Measurements from ENCODE around the gene CPXM2. TPM values are rescaled to one million over a fixed set of nuclear protein-coding genes. Genes with fewer than 3 reads are reported as not detected.

Gene CPXM2
- polyA plus RNA-seq, 3 donors, result not detected

GRCh38 chr10:123784646-123785045, 107.0 kb downstream of the CPXM2 start:
- Mint-ChIP-seq H3K36me3 (no peaks in the 10 kb centered on the region), H3K4me1 (no peaks in the 10 kb centered on the region), H3K27ac (no peak overlapping the region), H3K9me3 (peaks cover 1 to 13% (median 7%) of the 10 kb centered on the region in 7 donors), H3K27me3 (ENCODE audit: low read depth in 3 of 3) (peaks cover 16 to 28% (median 21%) of the 10 kb centered on the region in 3 donors), H3K4me3 (no peak overlapping the region)
- Histone ChIP-seq H3K79me2 (ENCODE audit: insufficient read depth, low read length) (no peaks in the 10 kb centered on the region), H3K4me1 (ENCODE audit: control insufficient read depth in 1 of 2, insufficient read depth in 2 of 2, low read length in 2 of 2) (no peaks in the 10 kb centered on the region), H4K20me1 (ENCODE audit: insufficient read depth, low read length) (no peaks in the 10 kb centered on the region), H3K27ac (ENCODE audit: low read depth in 1 of 2, low read length in 2 of 2) (no peak overlapping the region), H3K36me3 (replicated peaks in 1 of 2; ENCODE audit: control insufficient read depth in 1 of 2, insufficient read depth in 2 of 2, low read length in 2 of 2) (no peaks in the 10 kb centered on the region), H2AFZ (ENCODE audit: insufficient read depth, low read depth, low read length, poor library complexity, severe bottlenecking) (no peak overlapping the region), H3K4me2 (replicated peaks; ENCODE audit: extremely low read depth, low read length, poor library complexity, severe bottlenecking) (no peak overlapping the region), H3K9ac (ENCODE audit: insufficient read depth, low read length, poor library complexity, severe bottlenecking) (no peak overlapping the region), H3K4me3 (replicated peaks in 1 of 3; ENCODE audit: low read depth in 2 of 3, low read length in 3 of 3) (no peak overlapping the region), H3K27me3 (ENCODE audit: control insufficient read depth in 2 of 2, insufficient read depth in 2 of 2, low read length in 2 of 2) (peaks cover 5 to 9% of the 10 kb centered on the region in 2 donors), H3K9me3 (replicated peaks in 1 of 2; ENCODE audit: control insufficient read depth in 1 of 2, insufficient read depth in 1 of 2, low read length in 2 of 2) (peaks cover 0 to 6% of the 10 kb centered on the region in 2 donors)
- WGBS (ENCODE audit: insufficient coverage), result 78% methylated on average over 3 of the region's 7 CpGs
- TF ChIP-seq CTCF (IDR thresholded peaks at IDR 0.05), result no peak
- intact Hi-C loops (cut with micrococcal nuclease), result no loop called here
- no peak for DNase-seq

GRCh38 chr10:123784216-123784615, 107.4 kb downstream of the CPXM2 start:
- peaks cover 15 to 32% (median 20%) of the 10 kb centered on the region in 3 donors for H3K27me3 Mint-ChIP-seq (ENCODE audit: low read depth in 3 of 3)

More at GRCh38 chr10:123784216-123784615, 107.4 kb downstream of the CPXM2 start:
- 78% methylated on average over 2 of the region's 3 CpGs for WGBS (ENCODE audit: insufficient coverage)
- no peak overlapping the region for H3K4me3 Mint-ChIP-seq
- Histone ChIP-seq H3K4me1 (ENCODE audit: control insufficient read depth in 1 of 2, insufficient read depth in 2 of 2, low read length in 2 of 2) (no peaks in the 10 kb centered on the region), H3K4me2 (replicated peaks; ENCODE audit: extremely low read depth, low read length, poor library complexity, severe bottlenecking) (no peak overlapping the region), H3K79me2 (ENCODE audit: insufficient read depth, low read length) (no peaks in the 10 kb centered on the region), H4K20me1 (ENCODE audit: insufficient read depth, low read length) (no peaks in the 10 kb centered on the region), H3K4me3 (replicated peaks in 1 of 3; ENCODE audit: low read depth in 2 of 3, low read length in 3 of 3) (no peak overlapping the region), H2AFZ (ENCODE audit: insufficient read depth, low read depth, low read length, poor library complexity, severe bottlenecking) (no peak overlapping the region), H3K27ac (ENCODE audit: low read depth in 1 of 2, low read length in 2 of 2) (no peak overlapping the region), H3K27me3 (ENCODE audit: control insufficient read depth in 2 of 2, insufficient read depth in 2 of 2, low read length in 2 of 2) (peaks cover 5 to 9% of the 10 kb centered on the region in 2 donors), H3K36me3 (replicated peaks in 1 of 2; ENCODE audit: control insufficient read depth in 1 of 2, insufficient read depth in 2 of 2, low read length in 2 of 2) (no peaks in the 10 kb centered on the region), H3K9ac (ENCODE audit: insufficient read depth, low read length, poor library complexity, severe bottlenecking) (no peak overlapping the region), H3K9me3 (replicated peaks in 1 of 2; ENCODE audit: control insufficient read depth in 1 of 2, insufficient read depth in 1 of 2, low read length in 2 of 2) (peaks cover 0 to 5% of the 10 kb centered on the region in 2 donors)
- no peaks in the 10 kb centered on the region for H3K4me1 Mint-ChIP-seq
- no peak for TF ChIP-seq CTCF (IDR thresholded peaks at IDR 0.05)
- DNase-seq, result no peak
- peaks cover 0 to 9% (median 4%) of the 10 kb centered on the region in 7 donors for H3K9me3 Mint-ChIP-seq
- H3K27ac Mint-ChIP-seq, result no peak overlapping the region
- no peaks in the 10 kb centered on the region for H3K36me3 Mint-ChIP-seq
- intact Hi-C loops (cut with micrococcal nuclease), result no loop called here
